Caco-2 (cell line): ENCODE measurements around the gene PLD3. TPM values are rescaled to one million over a fixed set of nuclear protein-coding genes. Genes with fewer than 3 reads are reported as not detected.

Source experiments
- BruUV-seq: library from RNA; stranded (reverse); fragments of 400-500 nt; replicated peaks from 2 replicates; lab custom pipeline; 2021; lab: Mats Ljungman, UMichigan
- CTCF ChIA-PET: fragments of 300-600 bp; sonication (Branson Sonifier 250); formaldehyde crosslinking; loops from one replicate; lab custom pipeline; 2022; ENCODE audit warnings: antibody characterized with exemption; lab: Charles Lee
- POLR2A ChIA-PET: fragments of 300-600 bp; sonication (Branson Sonifier 250); formaldehyde crosslinking; loops from one replicate; lab custom pipeline; 2022; ENCODE audit warnings: antibody characterized with exemption; lab: Charles Lee
- DNase-seq, 2 experiments: peaks; one replicate each; pipeline versions ENCODE4 v3.0.0 to v3.0.0-alpha.2; 2020 to 2022
- H3K27me3 ChIP-seq: replicated peaks from 2 replicates; pipeline ENCODE4 v1.6.0; 2011; ENCODE audit warnings: low read length; ENCODE audit not compliant: control insufficient read depth, insufficient read depth
- H3K36me3 ChIP-seq: 2 replicates; pipeline ENCODE4 v1.5.1; 2011; ENCODE audit warnings: low read length; ENCODE audit not compliant: control insufficient read depth, insufficient read depth
- H3K4me1 ChIP-seq: fragments of 250-450 bp; sonication (Bioruptor Pico); 2 replicates; pipeline ENCODE4 v1.5.1; 2020; ENCODE audit warnings: mild to moderate bottlenecking
- H3K4me3 ChIP-seq: 2 replicates; pipeline ENCODE4 v1.5.1; 2011; ENCODE audit warnings: low read depth, mild to moderate bottlenecking, control low read depth, low read length
- H3K9me3 ChIP-seq: fragments of 250-450 bp; sonication (Bioruptor Pico); 2 replicates; pipeline ENCODE4 v1.5.1; 2020; ENCODE audit warnings: mild to moderate bottlenecking, moderate library complexity
- H3K27ac Mint-ChIP-seq: one replicate; pipeline ENCODE4 v1.8.0; 2022; ENCODE audit warnings: mixed read lengths; ENCODE audit not compliant: unreplicated experiment
- H3K27me3 Mint-ChIP-seq: one replicate; pipeline ENCODE4 v1.8.0; 2022; ENCODE audit warnings: mixed read lengths; ENCODE audit not compliant: insufficient read depth, unreplicated experiment
- H3K36me3 Mint-ChIP-seq: one replicate; pipeline ENCODE4 v1.8.0; 2022; ENCODE audit warnings: mild to moderate bottlenecking, mixed read lengths; ENCODE audit not compliant: insufficient read depth, unreplicated experiment
- H3K4me1 Mint-ChIP-seq: one replicate; pipeline ENCODE4 v1.8.0; 2022; ENCODE audit warnings: low read depth, mixed read lengths; ENCODE audit not compliant: unreplicated experiment
- H3K4me3 Mint-ChIP-seq: one replicate; pipeline ENCODE4 v1.8.0; 2022; ENCODE audit warnings: mild to moderate bottlenecking, moderate library complexity, mixed read lengths; ENCODE audit not compliant: unreplicated experiment
- H3K9me3 Mint-ChIP-seq: one replicate; pipeline ENCODE4 v1.8.0; 2022; ENCODE audit warnings: mixed read lengths; ENCODE audit not compliant: unreplicated experiment
- intact Hi-C: fragments of 100-400 bp; cut with micrococcal nuclease; formaldehyde crosslinking; loops from one replicate; pipeline ENCODE4 v1.10.0; 2022; ENCODE audit not compliant: unreplicated experiment
- total RNA-seq: library from RNA; stranded (reverse); gene quantifications from 2 replicates; pipeline ENCODE4 v1.2.3, GENCODE V29; 2022
- TF ChIP-seq, protein P1 (sequence below), 2 experiments: fragments of 200-600 bp in 1 of 2; IDR thresholded peaks; 1 replicate in 1 of 2; 2 replicates in 1 of 2; pipeline versions ENCODE4 v1.5.1 to v1.8.0; 2011 to 2022; ENCODE audit warnings: antibody characterized with exemption in 1 of 2, control low read depth in 1 of 2, inconsistent platforms in 1 of 2, low read depth in 1 of 2, low read length in 1 of 2, mild to moderate bottlenecking in 1 of 2, moderate library complexity in 1 of 2; ENCODE audit not compliant: insufficient read depth in 1 of 2, severe bottlenecking in 1 of 2, unreplicated experiment in 1 of 2

PLD3 gene
- total RNA-seq, 1 experiment from 2014 or later, result 114 TPM

DNA sequence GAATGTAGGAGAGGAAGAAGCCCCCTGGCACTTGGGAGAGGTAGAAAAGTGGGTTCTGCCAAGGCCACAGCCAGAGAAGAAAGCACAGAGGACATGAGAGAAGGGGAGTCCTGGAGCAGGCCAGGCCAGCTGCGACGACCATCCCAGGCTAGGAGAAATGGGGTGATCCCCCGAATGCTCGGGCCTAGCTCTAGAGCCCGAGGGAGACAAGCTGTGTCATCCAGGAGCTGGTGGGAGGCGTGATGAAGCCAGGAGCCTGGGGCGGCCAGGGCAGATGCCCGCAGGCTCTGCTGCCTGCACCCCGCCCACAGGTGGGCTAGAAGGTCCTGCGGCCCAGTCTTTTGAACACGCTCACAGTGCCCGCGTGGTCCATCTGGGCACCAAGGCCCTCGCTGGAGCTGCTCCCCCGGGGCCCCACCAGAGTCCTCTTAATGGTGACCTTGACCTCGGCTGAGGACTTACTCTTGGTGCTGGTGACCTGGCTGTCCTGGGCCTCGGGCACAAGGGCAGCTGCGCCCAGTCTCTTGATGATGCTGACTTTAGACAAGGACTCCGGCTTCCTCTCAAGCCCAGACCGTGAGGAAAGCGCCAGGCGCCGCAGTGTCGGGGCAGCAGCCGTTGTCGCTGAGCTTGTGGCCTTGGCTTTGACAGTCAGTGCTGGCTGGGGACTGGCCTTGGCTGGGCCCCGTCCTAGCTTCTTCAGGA lies 26.8 kb upstream of the PLD3 start:
- Mint-ChIP-seq H3K27me3 (no peaks in the 10 kb centered on the region), H3K4me3 (no peak overlapping the region), H3K27ac (no peak overlapping the region), H3K36me3 (peaks cover 64% of the 10 kb centered on the region), H3K4me1 (no peaks in the 10 kb centered on the region), H3K9me3 (no peaks in the 10 kb centered on the region)
- Histone ChIP-seq H3K9me3 (no peaks in the 10 kb centered on the region), H3K4me3 (no peak overlapping the region), H3K27me3 (no peaks in the 10 kb centered on the region), H3K36me3 (peaks cover 1% of the 10 kb centered on the region; the same call in 1 of the 2 replicates), H3K4me1 (no peaks in the 10 kb centered on the region)
- TF ChIP-seq, protein P1, sequence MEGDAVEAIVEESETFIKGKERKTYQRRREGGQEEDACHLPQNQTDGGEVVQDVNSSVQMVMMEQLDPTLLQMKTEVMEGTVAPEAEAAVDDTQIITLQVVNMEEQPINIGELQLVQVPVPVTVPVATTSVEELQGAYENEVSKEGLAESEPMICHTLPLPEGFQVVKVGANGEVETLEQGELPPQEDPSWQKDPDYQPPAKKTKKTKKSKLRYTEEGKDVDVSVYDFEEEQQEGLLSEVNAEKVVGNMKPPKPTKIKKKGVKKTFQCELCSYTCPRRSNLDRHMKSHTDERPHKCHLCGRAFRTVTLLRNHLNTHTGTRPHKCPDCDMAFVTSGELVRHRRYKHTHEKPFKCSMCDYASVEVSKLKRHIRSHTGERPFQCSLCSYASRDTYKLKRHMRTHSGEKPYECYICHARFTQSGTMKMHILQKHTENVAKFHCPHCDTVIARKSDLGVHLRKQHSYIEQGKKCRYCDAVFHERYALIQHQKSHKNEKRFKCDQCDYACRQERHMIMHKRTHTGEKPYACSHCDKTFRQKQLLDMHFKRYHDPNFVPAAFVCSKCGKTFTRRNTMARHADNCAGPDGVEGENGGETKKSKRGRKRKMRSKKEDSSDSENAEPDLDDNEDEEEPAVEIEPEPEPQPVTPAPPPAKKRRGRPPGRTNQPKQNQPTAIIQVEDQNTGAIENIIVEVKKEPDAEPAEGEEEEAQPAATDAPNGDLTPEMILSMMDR (IDR thresholded peaks at IDR 0.05; ENCODE audit: insufficient read depth in 1 of 2, low read depth in 1 of 2, low read length in 1 of 2, severe bottlenecking in 1 of 2, unreplicated experiment in 1 of 2), result no peak
- DNase-seq, result no peak
- POLR2A ChIA-PET, result interaction anchor here (0.5 kb wide), 1 partner anchor 42 kb away, joined by 3 read pairs; no protein-coding TSS in a partner anchor
- intact Hi-C loops, result no loop called here
- CTCF ChIA-PET, result no interaction called here
- no TSS peak for BruUV-seq

- no TSS peak for BruUV-seq
- H3K4me3 Mint-ChIP-seq, result no peak overlapping the region
- Histone ChIP-seq H3K4me3 (no peak overlapping the region), H3K9me3 (no peaks in the 10 kb centered on the region), H3K4me1 (no peaks in the 10 kb centered on the region), H3K36me3 (peaks cover 1% of the 10 kb centered on the region; the same call in 1 of the 2 replicates), H3K27me3 (no peaks in the 10 kb centered on the region)
- ChIA-PET CTCF (no interaction called here), POLR2A (no interaction called here)
- H3K36me3 Mint-ChIP-seq, result peaks cover 69% of the 10 kb centered on the region
- TF ChIP-seq, protein P1 (IDR thresholded peaks at IDR 0.05; ENCODE audit: insufficient read depth in 1 of 2, low read depth in 1 of 2, low read length in 1 of 2, severe bottlenecking in 1 of 2, unreplicated experiment in 1 of 2), result no peak
- intact Hi-C loops, result no loop called here
- H3K4me1 Mint-ChIP-seq, result no peaks in the 10 kb centered on the region
- H3K9me3 Mint-ChIP-seq, result no peaks in the 10 kb centered on the region
- DNase-seq, result no peak
- H3K27me3 Mint-ChIP-seq, result no peaks in the 10 kb centered on the region
- no peak overlapping the region for H3K27ac Mint-ChIP-seq
Observed at GRCh38 chr19:40322271-40322610, 26.3 kb upstream of the PLD3 start.

DNA sequence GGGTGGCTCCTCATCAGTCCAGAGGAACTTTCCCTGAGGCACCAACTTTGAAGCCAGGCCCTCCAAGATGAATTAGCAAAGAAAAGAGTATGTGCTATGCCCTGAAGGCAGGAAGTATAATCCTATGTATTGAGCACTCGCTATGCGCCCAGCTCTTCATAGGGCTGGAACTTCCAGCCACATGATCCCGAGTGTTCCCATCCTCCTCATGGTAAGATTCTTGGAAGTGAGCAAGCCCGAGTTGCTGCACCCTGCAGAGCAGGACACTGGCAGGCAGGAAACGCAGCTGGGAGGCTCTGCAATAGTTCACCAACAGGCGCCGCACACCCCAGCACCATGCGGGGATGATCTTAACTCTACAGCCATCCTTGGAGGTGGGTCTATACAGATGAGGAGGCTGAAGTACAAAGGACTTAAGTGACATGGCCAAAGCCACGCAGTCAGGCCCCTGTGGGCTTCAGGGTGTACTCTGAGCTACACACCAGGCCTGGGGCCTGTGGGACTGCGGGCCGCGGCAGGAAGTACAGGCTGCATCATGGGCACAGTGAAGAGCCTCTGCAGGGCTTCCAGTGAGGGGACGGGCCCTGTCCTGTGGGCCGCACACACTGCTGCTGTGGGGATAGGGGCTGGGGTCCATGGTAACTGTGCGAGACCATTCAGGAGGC lies 25.4 kb upstream of the PLD3 start:
- Mint-ChIP-seq H3K36me3 (peaks cover 71% of the 10 kb centered on the region), H3K27ac (no peak overlapping the region), H3K4me3 (no peak overlapping the region), H3K27me3 (no peaks in the 10 kb centered on the region), H3K9me3 (no peaks in the 10 kb centered on the region), H3K4me1 (no peaks in the 10 kb centered on the region)
- no TSS peak for BruUV-seq
- Histone ChIP-seq H3K36me3 (peaks cover 1% of the 10 kb centered on the region; the same call in 1 of the 2 replicates), H3K27me3 (no peaks in the 10 kb centered on the region), H3K4me1 (no peaks in the 10 kb centered on the region), H3K9me3 (no peaks in the 10 kb centered on the region), H3K4me3 (no peak overlapping the region)
- CTCF ChIA-PET, result no interaction called here
- POLR2A ChIA-PET, result no interaction called here
- DNase-seq, result no peak
- TF ChIP-seq, protein P1 (IDR thresholded peaks at IDR 0.05; ENCODE audit: insufficient read depth in 1 of 2, low read depth in 1 of 2, low read length in 1 of 2, severe bottlenecking in 1 of 2, unreplicated experiment in 1 of 2), result no peak
- intact Hi-C loops, result no loop called here
